T-helper 22 cell (primary cell): Measurements from ENCODE around the gene SMAD6.

Experiments used
- DNase-seq: peaks from one replicate; pipeline ENCODE4 v3.0.0-alpha.2; 2020; ENCODE audit warnings: low read depth

Gene SMAD6

GRCh38 chr15:66721501-66721937 lies 19.5 kb downstream of the SMAD6 start:
- DNase-seq, result no peak

GRCh38 chr15:66721954-66722353 lies 19.9 kb downstream of the SMAD6 start:
- no peak for DNase-seq

GRCh38 chr15:66722757-66723540 lies 20.9 kb downstream of the SMAD6 start:
- no peak for DNase-seq

GRCh38 chr15:66723826-66724731 lies 22.0 kb downstream of the SMAD6 start:
- DNase-seq, result no peak

GRCh38 chr15:66724732-66725463 lies 22.9 kb downstream of the SMAD6 start:
- no peak for DNase-seq

- DNase-seq, result no peak
Measured at GRCh38 chr15:66725464-66725785, 23.4 kb downstream of the SMAD6 start.

GRCh38 chr15:66726386-66726785 lies 24.4 kb downstream of the SMAD6 start:
- no peak for DNase-seq

GRCh38 chr15:66729331-66729951 lies 27.4 kb downstream of the SMAD6 start:
- DNase-seq, result no peak

GRCh38 chr15:66730168-66731021 lies 28.4 kb downstream of the SMAD6 start:
- DNase-seq, result no peak

GRCh38 chr15:66733976-66734375 lies 31.9 kb downstream of the SMAD6 start:
- DNase-seq, result no peak

GRCh38 chr15:66734961-66735908 lies 33.2 kb downstream of the SMAD6 start:
- DNase-seq, result no peak

- DNase-seq, result no peak
Measured at GRCh38 chr15:66735909-66736305, 33.9 kb downstream of the SMAD6 start.

GRCh38 chr15:66737243-66738010 lies 35.4 kb downstream of the SMAD6 start:
- no peak for DNase-seq

GRCh38 chr15:66738116-66738515 lies 36.1 kb downstream of the SMAD6 start:
- DNase-seq, result no peak

- no peak for DNase-seq
Measured at GRCh38 chr15:66738595-66738994, 36.6 kb downstream of the SMAD6 start.

- no peak for DNase-seq
Measured at GRCh38 chr15:66739287-66739686, 37.3 kb downstream of the SMAD6 start.

GRCh38 chr15:66740802-66741201 lies 38.8 kb downstream of the SMAD6 start:
- no peak for DNase-seq

- DNase-seq, result no peak
Measured at GRCh38 chr15:66741646-66742045, 39.6 kb downstream of the SMAD6 start.

GRCh38 chr15:66742286-66742685 lies 40.2 kb downstream of the SMAD6 start:
- no peak for DNase-seq
